Osteocyte (in vitro differentiated cells): ENCODE results near the gene LMBR1. TPM values are rescaled to one million over a fixed set of nuclear protein-coding genes. Genes with fewer than 3 reads are reported as not detected.

Experiments used
- DNase-seq: peaks from one replicate; pipeline ENCODE4 v3.0.0; 2021; ENCODE audit warnings: mixed read lengths; ENCODE audit not compliant: unreplicated experiment; ENCODE audit errors: extremely low spot score
- H3K27ac Mint-ChIP-seq: one replicate; pipeline ENCODE4 v1.8.0; 2021; ENCODE audit warnings: mild to moderate bottlenecking, mixed read lengths; ENCODE audit not compliant: unreplicated experiment
- H3K27me3 Mint-ChIP-seq: one replicate; pipeline ENCODE4 v1.8.0; 2021; ENCODE audit warnings: mixed read lengths; ENCODE audit not compliant: unreplicated experiment
- H3K36me3 Mint-ChIP-seq: one replicate; pipeline ENCODE4 v1.8.0; 2021; ENCODE audit warnings: mixed read lengths; ENCODE audit not compliant: unreplicated experiment
- H3K4me1 Mint-ChIP-seq: one replicate; pipeline ENCODE4 v1.8.0; 2021; ENCODE audit warnings: mixed read lengths; ENCODE audit not compliant: unreplicated experiment
- H3K4me3 Mint-ChIP-seq: one replicate; pipeline ENCODE4 v1.8.0; 2021; ENCODE audit warnings: mild to moderate bottlenecking, moderate library complexity, mixed read lengths; ENCODE audit not compliant: unreplicated experiment
- H3K9me3 Mint-ChIP-seq: one replicate; pipeline ENCODE4 v1.8.0; 2021; ENCODE audit warnings: mixed read lengths; ENCODE audit not compliant: unreplicated experiment
- total RNA-seq: library from RNA; stranded (reverse); gene quantifications from 2 replicates; pipeline ENCODE4 v1.2.1, GENCODE V29; 2021
- TF ChIP-seq, protein P1 (sequence below): fragments of 200-600 bp; sonication (generic); IDR thresholded peaks from 2 replicates; pipeline ENCODE4 v1.5.0; 2021; ENCODE audit warnings: antibody characterized with exemption, mild to moderate bottlenecking, moderate library complexity

Gene LMBR1
- total RNA-seq, 1 donor from 2014 or later = 55.8 TPM

DNA sequence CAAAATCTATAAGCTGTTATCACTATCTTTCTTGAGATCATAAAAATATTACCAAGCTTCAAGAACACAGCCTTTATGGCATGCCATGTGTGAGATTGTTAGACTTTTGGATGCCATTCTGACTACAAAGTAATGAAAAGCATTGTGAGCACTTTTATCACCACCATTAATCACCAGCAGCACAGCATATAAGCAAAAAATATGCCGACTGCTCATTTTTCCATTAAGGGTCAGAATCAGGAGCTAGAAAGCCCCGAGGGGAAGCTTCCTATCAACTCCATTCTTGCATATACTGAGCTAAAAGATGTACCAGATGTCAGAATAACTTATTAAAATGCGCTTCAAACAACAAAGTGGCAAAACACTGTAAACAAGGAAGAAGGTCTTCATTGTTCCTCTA lies 114.3 kb downstream of the LMBR1 start:
- Mint-ChIP-seq H3K36me3 (peaks cover 2% of the 10 kb centered on the region), H3K27ac (no peak overlapping the region), H3K9me3 (no peaks in the 10 kb centered on the region), H3K4me1 (no peaks in the 10 kb centered on the region), H3K4me3 (no peak overlapping the region), H3K27me3 (no peaks in the 10 kb centered on the region)
- TF ChIP-seq, protein P1, sequence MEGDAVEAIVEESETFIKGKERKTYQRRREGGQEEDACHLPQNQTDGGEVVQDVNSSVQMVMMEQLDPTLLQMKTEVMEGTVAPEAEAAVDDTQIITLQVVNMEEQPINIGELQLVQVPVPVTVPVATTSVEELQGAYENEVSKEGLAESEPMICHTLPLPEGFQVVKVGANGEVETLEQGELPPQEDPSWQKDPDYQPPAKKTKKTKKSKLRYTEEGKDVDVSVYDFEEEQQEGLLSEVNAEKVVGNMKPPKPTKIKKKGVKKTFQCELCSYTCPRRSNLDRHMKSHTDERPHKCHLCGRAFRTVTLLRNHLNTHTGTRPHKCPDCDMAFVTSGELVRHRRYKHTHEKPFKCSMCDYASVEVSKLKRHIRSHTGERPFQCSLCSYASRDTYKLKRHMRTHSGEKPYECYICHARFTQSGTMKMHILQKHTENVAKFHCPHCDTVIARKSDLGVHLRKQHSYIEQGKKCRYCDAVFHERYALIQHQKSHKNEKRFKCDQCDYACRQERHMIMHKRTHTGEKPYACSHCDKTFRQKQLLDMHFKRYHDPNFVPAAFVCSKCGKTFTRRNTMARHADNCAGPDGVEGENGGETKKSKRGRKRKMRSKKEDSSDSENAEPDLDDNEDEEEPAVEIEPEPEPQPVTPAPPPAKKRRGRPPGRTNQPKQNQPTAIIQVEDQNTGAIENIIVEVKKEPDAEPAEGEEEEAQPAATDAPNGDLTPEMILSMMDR = no peak
- DNase-seq = no peak

GRCh38 chr7:156778201-156778600 lies 114.8 kb downstream of the LMBR1 start:
- Mint-ChIP-seq H3K36me3 (peaks cover 3% of the 10 kb centered on the region), H3K4me3 (no peak overlapping the region), H3K27ac (no peak overlapping the region), H3K27me3 (no peaks in the 10 kb centered on the region), H3K9me3 (no peaks in the 10 kb centered on the region), H3K4me1 (no peaks in the 10 kb centered on the region)
- DNase-seq = no peak
- TF ChIP-seq, protein P1 = peak; percentile 11

- Mint-ChIP-seq H3K9me3 (no peaks in the 10 kb centered on the region), H3K4me3 (no peak overlapping the region)
Observed at GRCh38 chr7:156777364-156778069, 115.5 kb downstream of the LMBR1 start.

DNA sequence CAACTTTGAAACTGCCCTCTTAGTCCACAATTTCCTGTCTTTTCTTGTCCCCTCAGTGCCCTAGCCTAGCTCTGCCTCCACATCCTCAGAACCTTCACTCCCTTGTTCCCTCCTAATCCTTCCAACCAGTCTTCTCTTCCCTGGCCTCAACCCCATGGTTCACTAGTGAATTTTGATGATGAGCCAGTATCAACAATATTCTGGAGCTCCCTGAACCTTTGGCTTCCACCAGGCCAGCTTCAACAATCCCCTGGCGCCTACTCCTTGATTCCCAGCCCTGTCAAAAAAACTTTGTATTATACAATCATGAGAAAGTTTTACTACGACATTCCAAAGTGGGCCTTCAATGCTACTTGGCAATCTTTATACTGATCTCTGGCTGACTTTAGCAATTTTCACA lies 116.5 kb downstream of the LMBR1 start:
- Mint-ChIP-seq H3K4me3 (no peak overlapping the region), H3K9me3 (no peaks in the 10 kb centered on the region), H3K27me3 (no peaks in the 10 kb centered on the region), H3K27ac (no peak overlapping the region), H3K4me1 (no peaks in the 10 kb centered on the region), H3K36me3 (peaks cover 3% of the 10 kb centered on the region)
- DNase-seq = no peak
- TF ChIP-seq, protein P1 = no peak

More at GRCh38 chr7:156777364-156778069, 115.5 kb downstream of the LMBR1 start:
- no peak overlapping the region for H3K27ac Mint-ChIP-seq
- TF ChIP-seq, protein P1 = no peak
- peaks cover 3% of the 10 kb centered on the region for H3K36me3 Mint-ChIP-seq
- no peaks in the 10 kb centered on the region for H3K4me1 Mint-ChIP-seq
- no peaks in the 10 kb centered on the region for H3K27me3 Mint-ChIP-seq
- no peak for DNase-seq

GRCh38 chr7:156773966-156774365 lies 119.0 kb downstream of the LMBR1 start:
- H3K9me3 Mint-ChIP-seq = no peaks in the 10 kb centered on the region
- no peaks in the 10 kb centered on the region for H3K27me3 Mint-ChIP-seq
- H3K27ac Mint-ChIP-seq = no peak overlapping the region
- TF ChIP-seq, protein P1 = no peak
- H3K4me1 Mint-ChIP-seq = no peaks in the 10 kb centered on the region
- peaks cover 3% of the 10 kb centered on the region for H3K36me3 Mint-ChIP-seq
- H3K4me3 Mint-ChIP-seq = no peak overlapping the region
- DNase-seq = no peak
